A673 (cell line): Measurements from ENCODE around the gene PLXNA3.

Experiments used
- EZH2 ChIP-seq: fragments of 200-600 bp; sonication (generic); IDR thresholded peaks from 2 replicates; pipeline ENCODE4 v1.6.1; 2017; ENCODE audit warnings: borderline replicate concordance, low read depth, mild to moderate bottlenecking, mixed read lengths, antibody characterized with exemption, low read length; ENCODE audit not compliant: poor library complexity, severe bottlenecking
- TF ChIP-seq, protein P1 (sequence below): fragments of 300-800, 200-600 bp; sonication (generic); conservative IDR thresholded peaks from 2 replicates; pipeline ENCODE4 v1.5.1; 2017; ENCODE audit warnings: low read depth, mild to moderate bottlenecking, antibody characterized with exemption, low read length, moderate library complexity, mixed read lengths

DNA sequence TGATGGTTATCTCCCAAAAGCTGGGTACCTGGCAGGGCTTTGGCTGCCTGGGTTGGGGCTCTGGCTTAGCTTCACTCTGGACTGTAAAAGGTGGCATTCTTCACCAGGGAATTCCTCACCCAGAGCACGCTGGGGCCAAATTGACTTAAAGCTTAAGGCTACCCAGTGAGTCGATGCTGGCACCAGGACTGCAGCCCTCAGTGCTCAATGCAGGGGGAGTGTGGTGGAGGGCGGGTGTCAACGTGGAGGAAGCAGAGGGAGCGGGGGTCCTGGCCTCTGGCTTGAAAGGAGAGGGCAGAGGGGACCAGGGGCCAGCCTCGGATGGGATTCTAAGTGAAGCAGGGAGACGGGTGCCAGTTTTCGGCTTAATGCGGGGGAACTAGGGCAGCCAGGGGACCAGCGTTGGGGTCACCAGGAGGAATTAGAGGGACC is 14.6 kb upstream of the PLXNA3 start:
- TF ChIP-seq EZH2 = no peak
- TF ChIP-seq, protein P1, sequence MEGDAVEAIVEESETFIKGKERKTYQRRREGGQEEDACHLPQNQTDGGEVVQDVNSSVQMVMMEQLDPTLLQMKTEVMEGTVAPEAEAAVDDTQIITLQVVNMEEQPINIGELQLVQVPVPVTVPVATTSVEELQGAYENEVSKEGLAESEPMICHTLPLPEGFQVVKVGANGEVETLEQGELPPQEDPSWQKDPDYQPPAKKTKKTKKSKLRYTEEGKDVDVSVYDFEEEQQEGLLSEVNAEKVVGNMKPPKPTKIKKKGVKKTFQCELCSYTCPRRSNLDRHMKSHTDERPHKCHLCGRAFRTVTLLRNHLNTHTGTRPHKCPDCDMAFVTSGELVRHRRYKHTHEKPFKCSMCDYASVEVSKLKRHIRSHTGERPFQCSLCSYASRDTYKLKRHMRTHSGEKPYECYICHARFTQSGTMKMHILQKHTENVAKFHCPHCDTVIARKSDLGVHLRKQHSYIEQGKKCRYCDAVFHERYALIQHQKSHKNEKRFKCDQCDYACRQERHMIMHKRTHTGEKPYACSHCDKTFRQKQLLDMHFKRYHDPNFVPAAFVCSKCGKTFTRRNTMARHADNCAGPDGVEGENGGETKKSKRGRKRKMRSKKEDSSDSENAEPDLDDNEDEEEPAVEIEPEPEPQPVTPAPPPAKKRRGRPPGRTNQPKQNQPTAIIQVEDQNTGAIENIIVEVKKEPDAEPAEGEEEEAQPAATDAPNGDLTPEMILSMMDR = no peak
